Fibroblast of lung (primary cell): ENCODE measurements around the gene ADCY5.

ENCODE experiments used
- CTCF ChIP-seq, 2 donors: IDR thresholded peaks in 1 of 2; conservative IDR thresholded peaks in 1 of 2; 1 replicate in 1 of 2; 2 replicates in 1 of 2; pipeline ENCODE4 v1.5.1; 2011 to 2012; ENCODE audit warnings: low read length in 2 of 2, control low read depth in 1 of 2, inconsistent platforms in 1 of 2, low read depth in 1 of 2, mild to moderate bottlenecking in 1 of 2
- EZH2 ChIP-seq: IDR thresholded peaks from 2 replicates; pipeline ENCODE4 v1.5.1; 2012; ENCODE audit warnings: low read length, control low read depth, mild to moderate bottlenecking; ENCODE audit errors: missing control alignments

GRCh38 chr3:123388042-123388441, 60.8 kb downstream of the ADCY5 start:
- TF ChIP-seq CTCF (conservative IDR thresholded peaks at IDR 0.05 in 1 of 2, IDR thresholded peaks at IDR 0.05 in 1 of 2; ENCODE audit: low read depth in 1 of 2, low read length in 2 of 2), result no peak
- no peak for TF ChIP-seq EZH2
